GM18951 (cell line): ENCODE data around the gene NHLH2.

Source experiments
- POLR2A ChIP-seq: IDR thresholded peaks from 4 replicates; pipeline ENCODE4 v1.6.1; 2011; ENCODE audit warnings: mild to moderate bottlenecking; ENCODE audit not compliant: insufficient read length, insufficient read depth; ENCODE audit errors: extremely low read depth
- in situ Hi-C: fragments of 300-500 bp; cut with MboI; formaldehyde crosslinking; loops from one replicate; pipeline ENCODE4 v1.12.0; 2022; ENCODE audit warnings: low sequenced_read_pairs, mixed read lengths, inconsistent platforms; ENCODE audit not compliant: unreplicated experiment

Gene NHLH2

DNA sequence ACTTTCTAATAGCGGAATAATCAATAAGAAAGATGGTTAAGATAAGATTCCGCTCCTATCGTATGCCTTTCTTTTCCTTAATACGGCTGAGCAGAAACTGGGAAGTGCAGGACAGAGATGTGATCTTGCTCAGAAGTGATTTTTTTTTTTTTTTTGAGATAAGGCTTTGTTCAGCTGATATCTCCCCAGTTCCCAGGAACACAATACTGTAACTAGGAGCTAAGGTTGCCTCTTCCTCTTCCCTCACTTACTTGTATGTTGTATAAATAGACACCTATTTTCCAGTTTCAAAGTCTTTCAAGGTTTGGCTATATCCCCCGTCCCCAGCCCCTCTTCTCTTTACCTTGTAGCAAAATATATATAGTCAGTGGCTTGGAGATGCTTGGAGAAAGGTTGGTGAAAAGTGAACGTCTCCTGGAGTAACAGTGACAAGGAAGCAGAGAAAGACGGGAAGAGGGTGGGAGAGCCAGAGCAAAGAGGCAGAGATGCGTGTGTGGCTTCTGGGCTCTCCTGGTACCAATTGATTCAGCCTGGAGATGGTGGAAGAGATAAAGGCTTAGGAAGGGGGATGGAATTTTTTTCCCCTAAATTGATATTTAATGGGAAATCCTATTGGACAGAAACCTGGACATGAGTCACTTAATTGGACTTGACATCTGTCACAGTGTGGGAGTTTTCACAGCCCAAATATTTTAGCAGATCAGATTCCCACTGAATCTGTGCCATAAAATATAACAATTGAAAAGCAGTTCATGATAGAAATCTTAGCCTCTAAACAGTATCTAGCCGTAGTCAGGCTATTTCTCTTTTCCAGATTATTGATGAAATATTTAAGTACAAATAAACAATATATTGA lies at the start of gene NHLH2:
Gene NHLH2, minus strand, starts transcription at position 522 of the 856 bp plus-strand sequence. CDS start 2,754 bp downstream, outside the sequence.
- in situ Hi-C loops = no loop called here
- TF ChIP-seq POLR2A = no peak

DNA sequence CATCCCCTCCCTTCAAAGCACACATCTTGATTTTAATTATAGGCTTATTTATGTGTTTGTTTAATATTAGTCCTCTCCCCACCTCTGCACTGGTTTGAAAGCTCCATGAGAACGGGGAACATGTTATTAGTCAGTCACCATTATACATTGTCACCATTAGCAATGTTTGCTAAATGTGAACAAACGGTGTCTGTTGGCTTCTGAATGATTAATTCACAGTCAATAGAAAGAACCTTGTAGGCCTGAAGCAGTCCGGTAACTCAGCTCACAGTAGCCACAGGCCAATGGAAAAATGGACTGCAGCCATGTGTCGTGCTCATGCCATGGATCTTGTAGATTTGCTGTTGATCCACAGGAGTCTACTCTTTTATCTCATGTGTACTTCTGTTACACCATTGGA lies 49.7 kb upstream of the NHLH2 start:
- TF ChIP-seq POLR2A = no peak
- in situ Hi-C loops = no loop called here

DNA sequence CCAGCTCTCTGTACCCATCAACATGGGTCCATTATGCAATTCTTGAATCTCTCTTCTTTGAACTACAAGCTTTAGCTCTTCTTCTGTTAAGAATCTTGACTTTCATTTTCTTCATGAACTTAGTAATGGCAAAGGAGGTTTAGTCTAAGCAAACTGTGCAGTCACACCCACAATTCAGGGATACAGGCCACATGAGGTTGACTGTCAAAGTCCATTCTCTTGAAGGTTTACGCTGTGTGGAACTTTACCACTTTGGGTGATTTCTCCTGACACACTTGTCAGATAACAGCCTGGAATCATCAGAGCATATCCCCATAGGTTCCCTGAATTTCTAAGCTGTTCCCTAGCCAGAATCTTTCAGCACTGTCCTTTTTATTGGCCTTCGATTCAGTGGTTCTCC lies 48.0 kb upstream of the NHLH2 start:
- in situ Hi-C loops = no loop called here
- no peak for TF ChIP-seq POLR2A

DNA sequence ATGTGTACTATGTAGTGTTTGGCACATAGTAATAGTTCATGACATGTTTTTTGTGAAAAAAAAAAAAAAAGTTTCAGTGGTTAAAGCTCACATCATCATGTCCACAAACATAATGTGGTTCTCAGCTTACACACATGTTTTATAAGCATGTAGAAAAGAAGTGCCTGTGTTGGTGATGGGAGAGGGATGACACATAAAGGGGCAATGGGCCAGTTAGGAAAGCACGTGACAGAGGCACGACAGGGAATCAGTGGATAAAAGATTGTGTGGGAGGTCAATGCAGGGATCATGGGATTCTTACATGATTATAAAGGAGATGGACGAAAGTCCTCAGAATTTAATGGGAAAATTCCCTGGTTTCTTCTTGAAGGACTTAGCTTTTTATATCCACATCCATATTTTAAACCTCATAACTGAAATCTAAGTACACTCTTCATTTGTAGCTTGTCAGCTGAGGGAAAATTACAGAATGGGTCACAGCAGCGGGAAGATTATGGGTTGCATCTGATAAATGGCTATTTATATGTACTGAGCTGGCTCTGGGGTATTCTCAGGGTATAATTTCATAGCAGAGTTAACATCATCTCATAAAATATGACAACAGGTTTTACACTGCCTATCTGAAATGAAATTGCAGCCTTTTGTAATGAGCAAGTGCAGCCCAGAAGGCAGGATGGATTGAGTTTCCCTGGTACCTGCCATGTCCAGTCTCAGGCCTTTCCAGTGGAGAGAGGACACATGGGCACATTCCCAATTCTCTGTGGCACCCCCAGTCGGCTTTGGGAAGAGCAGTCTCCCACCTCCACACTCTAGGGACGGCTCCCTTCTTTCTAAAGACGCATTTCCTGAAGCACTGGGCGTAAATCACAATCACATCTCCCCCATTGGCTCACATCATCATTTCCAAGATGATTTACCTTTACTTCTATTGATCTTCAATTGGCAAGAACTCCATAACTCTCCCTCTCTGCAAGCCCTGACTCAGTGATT lies 42.3 kb upstream of the NHLH2 start:
- in situ Hi-C loops = no loop called here
- no peak for TF ChIP-seq POLR2A

DNA sequence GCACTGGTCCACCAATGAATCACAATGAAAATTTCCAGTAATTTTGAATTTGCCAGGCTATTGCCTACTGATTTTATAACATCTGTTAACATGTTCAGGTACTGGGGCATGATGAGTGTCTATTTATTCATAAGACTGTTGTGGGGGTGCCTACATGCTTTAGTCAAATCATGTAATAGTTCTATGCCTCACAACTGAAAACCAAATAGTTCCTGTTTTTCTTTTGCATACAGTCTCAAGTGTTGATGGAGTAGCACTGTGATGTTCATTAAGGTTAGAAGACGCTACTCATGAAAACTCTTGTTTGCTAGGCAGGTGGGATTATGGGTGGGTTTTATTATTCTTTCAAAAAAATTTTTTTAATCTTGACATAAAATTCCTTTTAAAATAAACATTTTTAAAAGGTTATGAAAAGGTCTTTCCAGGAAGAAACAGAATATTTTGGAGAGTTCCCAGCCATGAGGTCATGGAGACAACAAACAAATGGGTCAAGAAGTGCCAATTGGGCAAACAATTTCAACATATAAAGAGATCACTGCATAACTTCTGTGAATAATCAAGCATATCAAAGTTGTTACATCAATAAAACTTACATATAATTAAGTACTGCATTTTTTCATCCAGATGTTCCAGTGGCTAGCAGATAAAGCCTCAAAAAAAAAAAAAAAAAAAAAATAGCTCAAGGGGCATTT lies 40.2 kb upstream of the NHLH2 start:
- TF ChIP-seq POLR2A = no peak
- in situ Hi-C loops = no loop called here

DNA sequence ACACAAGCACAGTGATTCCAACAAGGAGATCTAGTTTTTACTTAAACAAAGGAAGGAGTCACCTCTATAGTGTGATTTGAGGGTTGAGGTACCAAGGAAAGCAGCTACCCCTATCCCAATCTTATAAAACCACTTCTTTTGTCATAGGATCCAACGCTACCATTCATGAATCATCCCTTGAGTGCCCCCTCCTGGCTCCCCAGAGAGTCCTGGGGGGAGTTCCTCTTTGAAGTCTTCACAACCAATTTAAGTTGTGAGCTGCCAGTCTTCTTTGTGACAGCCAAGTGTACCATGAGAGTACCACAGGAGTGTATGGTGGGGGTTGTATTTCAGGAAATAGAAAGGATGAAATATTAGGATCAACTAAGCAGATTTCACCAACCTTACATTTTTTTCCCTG lies 39.1 kb upstream of the NHLH2 start:
- in situ Hi-C loops = no loop called here

DNA sequence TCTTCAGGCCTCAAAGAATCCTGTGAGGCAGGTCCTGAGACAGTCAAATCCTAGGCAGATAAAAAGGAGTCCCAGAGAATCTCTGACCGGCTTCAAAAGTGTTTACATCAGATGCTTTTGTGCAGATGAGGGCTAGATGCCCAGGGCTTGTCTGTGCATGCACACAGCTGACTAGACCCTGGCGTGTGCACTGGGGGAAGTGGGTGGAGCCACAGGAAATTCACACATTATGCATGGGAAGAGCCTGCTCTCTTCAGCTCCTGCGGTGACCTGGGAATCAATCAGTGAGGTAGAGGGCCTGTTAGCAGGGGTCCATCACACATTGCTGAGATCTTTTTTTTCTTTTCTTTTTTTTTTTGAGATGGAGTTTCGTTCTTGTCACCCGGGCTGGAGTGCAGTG lies 36.6 kb upstream of the NHLH2 start:
- in situ Hi-C loops = no loop called here
- TF ChIP-seq POLR2A = no peak

More for the DNA sequence above, 39.1 kb upstream of the NHLH2 start:
- TF ChIP-seq POLR2A = no peak

DNA sequence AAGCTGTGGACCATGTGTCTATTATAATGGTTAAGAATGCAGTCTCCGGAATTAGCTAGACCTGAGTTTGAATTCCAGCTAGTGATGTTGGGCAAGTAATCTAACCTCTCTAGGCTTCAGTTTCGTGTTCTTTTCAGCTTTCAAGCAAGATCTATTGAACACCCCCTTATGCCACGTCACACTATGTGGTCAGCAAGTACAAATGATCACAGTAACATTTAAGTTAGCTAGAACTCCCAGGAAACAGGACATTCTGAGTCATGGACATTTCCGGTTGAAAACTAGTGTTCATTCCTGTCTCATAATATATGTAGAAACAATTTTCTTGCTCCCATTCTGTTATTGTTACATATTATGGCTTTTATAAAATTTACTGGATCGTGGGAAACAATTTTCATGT lies 34.0 kb upstream of the NHLH2 start:
- in situ Hi-C loops = no loop called here
- TF ChIP-seq POLR2A = no peak

DNA sequence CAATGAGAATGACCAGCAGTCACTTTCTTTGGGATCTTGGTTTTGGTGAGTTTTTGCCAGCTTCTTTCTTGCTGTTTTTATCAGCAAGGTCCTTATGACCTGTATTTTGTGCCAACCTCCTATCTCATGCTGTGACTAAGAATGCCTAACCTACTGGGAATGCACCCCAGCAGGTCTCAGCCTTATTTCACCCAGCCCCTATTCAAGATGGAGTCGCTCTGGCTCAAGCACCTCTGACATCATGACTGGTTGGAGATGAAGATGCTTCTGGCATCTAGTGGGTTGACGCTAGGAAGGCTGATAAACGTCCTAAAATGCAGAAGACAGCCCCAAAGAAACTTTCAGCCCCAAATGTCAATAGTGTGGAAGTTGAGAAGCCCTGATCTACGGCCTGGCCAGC lies 33.6 kb upstream of the NHLH2 start:
- in situ Hi-C loops = no loop called here
- TF ChIP-seq POLR2A = no peak

DNA sequence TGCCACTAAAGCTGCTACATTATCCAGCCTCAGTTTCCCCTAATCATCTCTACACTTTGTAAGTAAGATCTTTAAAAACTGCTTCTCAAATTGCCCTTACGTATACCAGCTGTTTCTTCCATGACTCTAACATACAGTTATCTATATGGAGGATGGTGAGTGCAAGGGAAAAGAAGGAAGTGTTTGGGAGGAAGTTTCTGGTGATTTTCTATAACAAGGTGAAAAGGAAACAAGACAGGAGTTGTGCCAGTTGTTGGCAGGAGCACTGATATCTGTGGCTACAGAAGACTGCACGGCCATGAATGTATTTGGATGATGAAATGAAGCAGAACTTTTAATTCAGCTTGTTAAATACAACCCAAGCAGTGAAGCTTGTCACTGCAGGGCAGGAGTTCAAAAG lies 32.3 kb upstream of the NHLH2 start:
- in situ Hi-C loops = no loop called here
- no peak for TF ChIP-seq POLR2A

DNA sequence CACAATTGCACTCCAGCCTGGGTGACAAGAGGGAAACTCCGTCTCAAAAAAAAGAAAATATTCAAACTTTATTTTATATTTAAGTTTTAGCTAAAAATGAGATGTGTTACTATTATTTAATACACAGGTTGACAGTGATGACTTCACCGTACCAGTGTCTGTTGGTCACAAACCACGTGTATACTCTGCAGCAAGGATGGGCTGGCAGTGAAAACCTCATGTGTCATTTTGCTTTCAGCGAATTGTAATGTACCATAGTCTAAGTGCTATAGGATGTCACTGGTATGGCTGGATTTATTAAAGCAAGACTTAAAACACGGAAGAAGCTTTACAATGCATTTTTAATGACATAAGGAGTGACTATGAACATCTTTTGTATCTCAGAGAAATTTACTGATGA lies 28.1 kb upstream of the NHLH2 start:
- TF ChIP-seq POLR2A = no peak
- in situ Hi-C loops = no loop called here

DNA sequence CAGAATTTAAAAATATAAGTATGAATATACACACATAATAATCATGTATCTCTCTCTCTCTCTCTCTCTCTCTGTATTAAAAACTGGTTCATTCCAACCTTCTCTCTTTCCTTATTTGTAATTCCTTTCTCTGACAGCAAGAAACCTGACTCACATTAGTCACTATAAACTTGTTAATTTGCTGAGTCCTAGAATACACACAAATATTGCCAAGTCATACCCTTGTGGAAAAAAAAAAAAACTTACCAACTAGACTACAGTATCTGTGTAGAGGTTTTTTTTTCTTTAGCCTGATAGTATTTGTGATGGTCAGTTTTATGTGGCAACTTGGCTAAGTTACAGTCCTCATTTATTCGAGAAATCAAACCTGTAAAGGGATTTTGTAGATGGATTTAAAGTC lies 26.3 kb upstream of the NHLH2 start:
- in situ Hi-C loops = no loop called here
- TF ChIP-seq POLR2A = no peak
